HCT116 (cell line): ENCODE data around the gene MAST4. TPM values are rescaled to one million over a fixed set of nuclear protein-coding genes. Genes with fewer than 3 reads are reported as not detected.

Experiments used
- ATAC-seq: fragments of 200-7000 bp; cut with Tn5 transposase; 2 replicates; pipeline ENCODE4 v1.9.1; 2020; ENCODE audit warnings: mild to moderate bottlenecking, moderate library complexity
- BruUV-seq: library from RNA; stranded (reverse); fragments of 400-500 nt; replicated peaks from 2 replicates; lab custom pipeline; 2021; lab: Mats Ljungman, UMichigan
- CTCF ChIA-PET: fragments of 300-600 bp; sonication (Branson Sonifier 250); formaldehyde crosslinking; loops from one replicate; lab custom pipeline; 2021; ENCODE audit warnings: antibody characterized with exemption; lab: Charles Lee
- POLR2A ChIA-PET: fragments of 300-600, 350-600 bp; sonication (Branson Sonifier 250); formaldehyde crosslinking; loops from one replicate; lab custom pipeline; 2021; ENCODE audit warnings: antibody characterized with exemption; lab: Charles Lee
- RAD21 ChIA-PET, 2 experiments: fragments of 300-600 bp; sonication (Branson Sonifier 250); formaldehyde crosslinking; loops; one replicate each; lab custom pipeline; 2023; ENCODE audit warnings: low total read pairs in 2 of 2; ENCODE audit not compliant: uncharacterized antibody in 2 of 2, unreplicated experiment in 2 of 2, low non-redundant PET in 1 of 2; lab: Charles Lee
- DNase-seq: peaks from one replicate; pipeline ENCODE4 v3.0.0-alpha.2; 2010; ENCODE audit warnings: low read depth, low spot score
- H2AFZ ChIP-seq: fragments of 200-600 bp; shearing (Covaris generic), sonication (generic); 2 replicates; pipeline ENCODE4 v1.6.1; 2017; ENCODE audit warnings: low read depth, mixed run types, mixed read lengths, antibody characterized with exemption, low read length; ENCODE audit not compliant: poor library complexity, severe bottlenecking
- H3K27ac ChIP-seq: 2 replicates; pipeline ENCODE4 v1.5.1; 2012; ENCODE audit warnings: low read depth, low read length
- H3K27me3 ChIP-seq: fragments of 200-600 bp; sonication (generic); 2 replicates; pipeline ENCODE4 v1.6.1; 2016; ENCODE audit warnings: mixed run types, low read length, mixed read lengths; ENCODE audit not compliant: insufficient read depth
- H3K36me3 ChIP-seq, 2 experiments: fragments of 200-500 bp in 1 of 2; fragments of 200-600 bp in 1 of 2; sonication (Bioruptor generic) in 1 of 2; sonication (generic) in 1 of 2; 2 replicates each; pipeline versions ENCODE4 v1.5.1 to v1.6.1; 2014 to 2016; ENCODE audit warnings: low read length in 2 of 2, inconsistent platforms in 1 of 2, mixed read lengths in 1 of 2, mixed run types in 1 of 2; ENCODE audit not compliant: insufficient read depth in 2 of 2, control insufficient read depth in 1 of 2
- H3K4me1 ChIP-seq, 2 experiments: fragments of 200-600 bp in 1 of 2; sonication (generic) in 1 of 2; 2 replicates each; pipeline versions ENCODE4 v1.5.1 to v1.6.1; 2012 to 2017; ENCODE audit warnings: low read length in 2 of 2, inconsistent platforms in 1 of 2, mild to moderate bottlenecking in 1 of 2, mixed read lengths in 1 of 2, mixed run types in 1 of 2, moderate library complexity in 1 of 2; ENCODE audit not compliant: insufficient read depth in 2 of 2, control insufficient read depth in 1 of 2
- H3K4me2 ChIP-seq: fragments of 200-600 bp; sonication (generic); 2 replicates; pipeline ENCODE4 v1.6.1; 2017; ENCODE audit warnings: mixed run types, low read length, mixed read lengths
- H3K4me3 ChIP-seq, 2 experiments: fragments of 200-600 bp in 1 of 2; sonication (generic) in 1 of 2; replicated peaks in 1 of 2; 2 replicates each; pipeline ENCODE4 v1.5.1; 2011 to 2016; ENCODE audit warnings: low read length in 2 of 2, control low read depth in 1 of 2, low read depth in 1 of 2, mild to moderate bottlenecking in 1 of 2, mixed read lengths in 1 of 2, mixed run types in 1 of 2
- H3K79me2 ChIP-seq: fragments of 200-600 bp; sonication (generic); 2 replicates; pipeline ENCODE4 v1.6.1; 2017; ENCODE audit warnings: mild to moderate bottlenecking, mixed run types, low read length, moderate library complexity, mixed read lengths; ENCODE audit not compliant: insufficient read depth
- H3K9ac ChIP-seq: fragments of 200-600 bp; sonication (generic); 2 replicates; pipeline ENCODE4 v1.6.1; 2016; ENCODE audit warnings: low read length, mixed read lengths
- H3K9me2 ChIP-seq: fragments of 200-600 bp; sonication (generic), shearing (Covaris generic); 2 replicates; pipeline ENCODE4 v1.6.1; 2017; ENCODE audit warnings: mixed run types, mild to moderate bottlenecking, moderate library complexity; ENCODE audit not compliant: insufficient read depth
- H3K9me3 ChIP-seq, 2 experiments: fragments of 200-500 bp in 1 of 2; fragments of 200-600 bp in 1 of 2; sonication (Bioruptor generic) in 1 of 2; sonication (generic) in 1 of 2; 2 replicates each; pipeline ENCODE4 v1.6.1; 2014 to 2017; ENCODE audit warnings: low read length in 2 of 2, mixed read lengths in 2 of 2, inconsistent platforms in 1 of 2, low read depth in 1 of 2, mild to moderate bottlenecking in 1 of 2, mixed run types in 1 of 2, moderate library complexity in 1 of 2; ENCODE audit not compliant: control insufficient read depth in 1 of 2, insufficient read depth in 1 of 2
- H4K20me1 ChIP-seq: fragments of 200-600 bp; sonication (generic), shearing (Covaris generic); 2 replicates; pipeline ENCODE4 v1.6.1; 2017; ENCODE audit warnings: mixed run types, mild to moderate bottlenecking, moderate library complexity; ENCODE audit not compliant: insufficient read depth
- CBX3 ChIP-seq: IDR thresholded peaks from 2 replicates; pipeline ENCODE4 v1.6.1; 2012; ENCODE audit warnings: low read depth
- ELF1 ChIP-seq: IDR thresholded peaks from 2 replicates; pipeline ENCODE4 v1.6.1; 2012; ENCODE audit warnings: low read depth, borderline replicate concordance
- EZH2phosphoT487 ChIP-seq: fragments of 200-600 bp; IDR thresholded peaks from 2 replicates; pipeline ENCODE4 v1.6.1; 2018; ENCODE audit warnings: antibody characterized with exemption, borderline replicate concordance
- POLR2A ChIP-seq: IDR thresholded peaks from 2 replicates; pipeline ENCODE4 v1.7.0; 2011; ENCODE audit warnings: borderline replicate concordance; ENCODE audit not compliant: insufficient read depth, insufficient read length; ENCODE audit errors: extremely low read depth
- REST ChIP-seq: IDR thresholded peaks from 2 replicates; pipeline ENCODE4 v1.6.1; 2012; ENCODE audit warnings: low read depth
- SRF ChIP-seq: IDR thresholded peaks from 2 replicates; pipeline ENCODE4 v1.6.1; 2012; ENCODE audit warnings: low read depth
- intact Hi-C: fragments of 100-400 bp; cut with micrococcal nuclease; formaldehyde crosslinking; loops from 2 replicates; pipeline ENCODE4 v1.10.0; 2022
- total RNA-seq: library from RNA; stranded (reverse); gene quantifications from one replicate; pipeline ENCODE4 v1.2.1, GENCODE V29; 2021; ENCODE audit not compliant: unreplicated experiment

MAST4 gene
- total RNA-seq, 1 experiment from 2014 or later: 1.1 TPM

- intact Hi-C loops: no loop called here
- no peaks in the 10 kb centered on the region for H3K9me3 ChIP-seq
- H3K36me3 ChIP-seq: no peaks in the 10 kb centered on the region
- no peak for TF ChIP-seq REST
- TF ChIP-seq EZH2phosphoT487: no peak
- no peak for TF ChIP-seq POLR2A
- no peak for TF ChIP-seq CBX3
- TF ChIP-seq SRF: no peak
- TF ChIP-seq ELF1: no peak
- H3K4me2 ChIP-seq: no peak overlapping the region
- no peaks in the 10 kb centered on the region for H3K4me1 ChIP-seq
- H3K79me2 ChIP-seq: no peaks in the 10 kb centered on the region
- DNase-seq (no peak), ATAC-seq (no peak)
- no peaks in the 10 kb centered on the region for H3K9me2 ChIP-seq
- no peak overlapping the region for H3K4me3 ChIP-seq
- ChIA-PET RAD21 (no interaction called here), CTCF (interaction anchor here (2.0 kb wide), 1 partner anchor 13 kb away, joined by 6 read pairs; no protein-coding TSS in a partner anchor), POLR2A (no interaction called here)
- no peak overlapping the region for H3K27ac ChIP-seq
- BruUV-seq: no TSS peak
- H3K27me3 ChIP-seq: peaks cover 17% of the 10 kb centered on the region; the same call in 1 of the 2 replicates
- H4K20me1 ChIP-seq: no peaks in the 10 kb centered on the region; the same call in 1 of the 2 replicates
- no peak overlapping the region for H2AFZ ChIP-seq
- no peak overlapping the region for H3K9ac ChIP-seq
These were observed 246.9 kb downstream of the MAST4 start for GRCh38 chr5:66843065-66843464.
